ENCODE data around the gene SLC39A3. TPM values are rescaled to one million over a fixed set of nuclear protein-coding genes. Genes with fewer than 3 reads are reported as not detected.

The SLC39A3 gene
- total and polyA plus RNA-seq, 2 experiments from 2014 or later: 33.5 to 47.4 TPM

DNA sequence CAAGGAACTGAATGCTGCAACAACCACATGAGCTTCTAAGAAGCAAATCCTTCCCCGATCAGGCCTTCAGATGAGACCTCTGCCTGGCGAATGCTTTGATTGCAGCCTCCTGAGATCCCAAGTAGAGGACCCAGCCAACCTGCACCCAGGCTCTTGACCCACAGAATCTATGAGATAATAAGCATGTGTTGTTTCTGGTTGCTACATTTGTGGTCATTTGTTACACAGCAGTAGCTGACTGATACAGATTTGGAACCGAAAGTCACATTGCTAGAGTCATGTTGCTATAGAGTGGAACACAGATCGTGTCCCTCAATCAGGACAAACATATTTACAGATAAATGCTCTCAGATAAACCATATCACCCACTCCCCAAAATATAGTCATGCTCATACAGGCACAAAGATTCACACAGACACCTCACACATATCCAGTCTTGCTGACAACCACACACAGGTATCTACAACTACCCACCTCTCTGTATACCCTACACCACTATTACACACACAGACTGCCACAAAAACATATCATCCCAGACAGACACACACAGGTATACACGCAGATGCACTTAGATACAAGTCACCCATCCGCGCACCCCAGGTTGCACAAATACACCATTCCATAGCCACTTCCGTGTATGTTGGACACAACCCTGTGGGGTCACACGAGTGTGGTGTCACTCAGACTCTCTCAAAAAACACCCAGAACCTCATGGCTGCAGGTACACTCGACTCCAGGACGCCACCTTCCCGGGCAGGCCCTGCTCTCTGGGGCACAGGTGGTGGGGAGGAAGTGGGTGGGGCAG is 24.1 kb downstream of the SLC39A3 start:
- Mint-ChIP-seq H3K9me3 (peaks cover 14% of the 10 kb centered on the region), H3K4me3 (no peak overlapping the region; the same call in 2 of the 3 replicates), H3K36me3 (ENCODE audit: low read depth) (peaks cover 20% of the 10 kb centered on the region), H3K27me3 (ENCODE audit: insufficient read depth, low read depth, poor library complexity) (peaks cover 9% of the 10 kb centered on the region), H3K4me1 (peaks cover 6% of the 10 kb centered on the region), H3K27ac (no peak overlapping the region)
- Histone ChIP-seq H3K4me1 (ENCODE audit: insufficient read depth) (peaks cover 12% of the 10 kb centered on the region; the same call in 1 of the 2 replicates), H2AFZ (no peak overlapping the region), H3K79me2 (replicated peaks; ENCODE audit: insufficient read depth) (no peaks in the 10 kb centered on the region), H3K36me3 (ENCODE audit: insufficient read depth) (no peaks in the 10 kb centered on the region), H3K4me2 (no peak overlapping the region), H3K27me3 (ENCODE audit: insufficient read depth) (no peaks in the 10 kb centered on the region), H4K20me1 (replicated peaks; ENCODE audit: insufficient read depth) (no peaks in the 10 kb centered on the region), H3K9me2 (ENCODE audit: insufficient read depth) (no peaks in the 10 kb centered on the region), H3F3A (replicated peaks; ENCODE audit: low read depth) (0 out of 2 replicates have a peak, but pooled peaks cover 5% of the 10 kb centered on the region), H3K27ac (ENCODE audit: low read depth) (no peak overlapping the region), H3K4me3 (no peak overlapping the region)
- DNase-seq (ENCODE audit: low spot score) (no peak), ATAC-seq (no peak)
- no peak for TF ChIP-seq EZH2phosphoT487 (IDR thresholded peaks at IDR 0.05; ENCODE audit: unreplicated experiment)
- TF ChIP-seq EZH2 (IDR thresholded peaks at IDR 0.05; ENCODE audit: low read depth, unreplicated experiment): no peak
- TF ChIP-seq, protein P1, sequence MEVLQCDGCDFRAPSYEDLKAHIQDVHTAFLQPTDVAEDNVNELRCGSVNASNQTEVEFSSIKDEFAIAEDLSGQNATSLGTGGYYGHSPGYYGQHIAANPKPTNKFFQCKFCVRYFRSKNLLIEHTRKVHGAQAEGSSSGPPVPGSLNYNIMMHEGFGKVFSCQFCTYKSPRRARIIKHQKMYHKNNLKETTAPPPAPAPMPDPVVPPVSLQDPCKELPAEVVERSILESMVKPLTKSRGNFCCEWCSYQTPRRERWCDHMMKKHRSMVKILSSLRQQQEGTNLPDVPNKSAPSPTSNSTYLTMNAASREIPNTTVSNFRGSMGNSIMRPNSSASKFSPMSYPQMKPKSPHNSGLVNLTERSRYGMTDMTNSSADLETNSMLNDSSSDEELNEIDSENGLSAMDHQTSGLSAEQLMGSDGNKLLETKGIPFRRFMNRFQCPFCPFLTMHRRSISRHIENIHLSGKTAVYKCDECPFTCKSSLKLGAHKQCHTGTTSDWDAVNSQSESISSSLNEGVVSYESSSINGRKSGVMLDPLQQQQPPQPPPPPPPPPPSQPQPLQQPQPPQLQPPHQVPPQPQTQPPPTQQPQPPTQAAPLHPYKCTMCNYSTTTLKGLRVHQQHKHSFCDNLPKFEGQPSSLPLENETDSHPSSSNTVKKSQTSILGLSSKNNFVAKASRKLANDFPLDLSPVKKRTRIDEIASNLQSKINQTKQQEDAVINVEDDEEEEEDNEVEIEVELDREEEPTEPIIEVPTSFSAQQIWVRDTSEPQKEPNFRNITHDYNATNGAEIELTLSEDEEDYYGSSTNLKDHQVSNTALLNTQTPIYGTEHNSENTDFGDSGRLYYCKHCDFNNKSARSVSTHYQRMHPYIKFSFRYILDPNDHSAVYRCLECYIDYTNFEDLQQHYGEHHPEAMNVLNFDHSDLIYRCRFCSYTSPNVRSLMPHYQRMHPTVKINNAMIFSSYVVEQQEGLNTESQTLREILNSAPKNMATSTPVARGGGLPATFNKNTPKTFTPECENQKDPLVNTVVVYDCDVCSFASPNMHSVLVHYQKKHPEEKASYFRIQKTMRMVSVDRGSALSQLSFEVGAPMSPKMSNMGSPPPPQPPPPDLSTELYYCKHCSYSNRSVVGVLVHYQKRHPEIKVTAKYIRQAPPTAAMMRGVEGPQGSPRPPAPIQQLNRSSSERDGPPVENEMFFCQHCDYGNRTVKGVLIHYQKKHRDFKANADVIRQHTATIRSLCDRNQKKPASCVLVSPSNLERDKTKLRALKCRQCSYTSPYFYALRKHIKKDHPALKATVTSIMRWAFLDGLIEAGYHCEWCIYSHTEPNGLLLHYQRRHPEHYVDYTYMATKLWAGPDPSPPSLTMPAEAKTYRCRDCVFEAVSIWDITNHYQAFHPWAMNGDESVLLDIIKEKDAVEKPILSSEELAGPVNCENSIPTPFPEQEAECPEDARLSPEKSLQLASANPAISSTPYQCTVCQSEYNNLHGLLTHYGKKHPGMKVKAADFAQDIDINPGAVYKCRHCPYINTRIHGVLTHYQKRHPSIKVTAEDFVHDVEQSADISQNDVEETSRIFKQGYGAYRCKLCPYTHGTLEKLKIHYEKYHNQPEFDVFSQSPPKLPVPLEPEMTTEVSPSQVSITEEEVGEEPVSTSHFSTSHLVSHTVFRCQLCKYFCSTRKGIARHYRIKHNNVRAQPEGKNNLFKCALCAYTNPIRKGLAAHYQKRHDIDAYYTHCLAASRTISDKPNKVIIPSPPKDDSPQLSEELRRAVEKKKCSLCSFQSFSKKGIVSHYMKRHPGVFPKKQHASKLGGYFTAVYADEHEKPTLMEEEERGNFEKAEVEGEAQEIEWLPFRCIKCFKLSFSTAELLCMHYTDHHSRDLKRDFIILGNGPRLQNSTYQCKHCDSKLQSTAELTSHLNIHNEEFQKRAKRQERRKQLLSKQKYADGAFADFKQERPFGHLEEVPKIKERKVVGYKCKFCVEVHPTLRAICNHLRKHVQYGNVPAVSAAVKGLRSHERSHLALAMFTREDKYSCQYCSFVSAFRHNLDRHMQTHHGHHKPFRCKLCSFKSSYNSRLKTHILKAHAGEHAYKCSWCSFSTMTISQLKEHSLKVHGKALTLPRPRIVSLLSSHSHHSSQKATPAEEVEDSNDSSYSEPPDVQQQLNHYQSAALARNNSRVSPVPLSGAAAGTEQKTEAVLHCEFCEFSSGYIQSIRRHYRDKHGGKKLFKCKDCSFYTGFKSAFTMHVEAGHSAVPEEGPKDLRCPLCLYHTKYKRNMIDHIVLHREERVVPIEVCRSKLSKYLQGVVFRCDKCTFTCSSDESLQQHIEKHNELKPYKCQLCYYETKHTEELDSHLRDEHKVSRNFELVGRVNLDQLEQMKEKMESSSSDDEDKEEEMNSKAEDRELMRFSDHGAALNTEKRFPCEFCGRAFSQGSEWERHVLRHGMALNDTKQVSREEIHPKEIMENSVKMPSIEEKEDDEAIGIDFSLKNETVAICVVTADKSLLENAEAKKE (CRISPR knock-in tag; IDR thresholded peaks at IDR 0.05): no peak
- TF ChIP-seq ZNF114 (CRISPR knock-in tag; IDR thresholded peaks at IDR 0.05): no peak
- TF ChIP-seq ZNF331 (CRISPR knock-in tag; IDR thresholded peaks at IDR 0.05; ENCODE audit: low read depth): no peak
- no peak for TF ChIP-seq CTCF (conservative IDR thresholded peaks at IDR 0.05; ENCODE audit: low read depth in 2 of 2)
- TF ChIP-seq STAT1 (IDR thresholded peaks at IDR 0.05; ENCODE audit: unreplicated experiment): no peak
- TF ChIP-seq ETS1 (IDR thresholded peaks at IDR 0.05): no peak
- no peak for TF ChIP-seq CREB1 (CRISPR knock-in tag; IDR thresholded peaks at IDR 0.05; ENCODE audit: low read depth)
- no peak for TF ChIP-seq REST (IDR thresholded peaks at IDR 0.05; ENCODE audit: unreplicated experiment)
- TF ChIP-seq POLR2AphosphoS5 (IDR thresholded peaks at IDR 0.05; ENCODE audit: low read depth): no peak
- no peak for TF ChIP-seq JUNB (IDR thresholded peaks at IDR 0.05; ENCODE audit: unreplicated experiment)

Data from GM23338 (cell line).